NCI-H524 (cell line): ENCODE data around the gene ISG15.
"Not testable (repeated sequence)": the region's sequence is repeated elsewhere in the genome, so short reads cannot be mapped to it uniquely, and the experiment has no call there.

Experiments used
- DNase-seq, 2 experiments: peaks; one replicate each; lab custom pipeline; 2025; lab: John Stamatoyannopoulos, UW

Gene ISG15

GRCh38 chr1:1011396-1011949 lies 1.8 kb upstream of the ISG15 start:
- DNase-seq: no peak

GRCh38 chr1:1012736-1013104 lies 577 bp upstream of the ISG15 start:
- DNase-seq: not testable (repeated sequence)

GRCh38 chr1:1013922-1014648 lies 788 bp downstream of the ISG15 start:
- DNase-seq: no peak

GRCh38 chr1:1014799-1015681 lies 1.7 kb downstream of the ISG15 start:
- no peak for DNase-seq

DNA sequence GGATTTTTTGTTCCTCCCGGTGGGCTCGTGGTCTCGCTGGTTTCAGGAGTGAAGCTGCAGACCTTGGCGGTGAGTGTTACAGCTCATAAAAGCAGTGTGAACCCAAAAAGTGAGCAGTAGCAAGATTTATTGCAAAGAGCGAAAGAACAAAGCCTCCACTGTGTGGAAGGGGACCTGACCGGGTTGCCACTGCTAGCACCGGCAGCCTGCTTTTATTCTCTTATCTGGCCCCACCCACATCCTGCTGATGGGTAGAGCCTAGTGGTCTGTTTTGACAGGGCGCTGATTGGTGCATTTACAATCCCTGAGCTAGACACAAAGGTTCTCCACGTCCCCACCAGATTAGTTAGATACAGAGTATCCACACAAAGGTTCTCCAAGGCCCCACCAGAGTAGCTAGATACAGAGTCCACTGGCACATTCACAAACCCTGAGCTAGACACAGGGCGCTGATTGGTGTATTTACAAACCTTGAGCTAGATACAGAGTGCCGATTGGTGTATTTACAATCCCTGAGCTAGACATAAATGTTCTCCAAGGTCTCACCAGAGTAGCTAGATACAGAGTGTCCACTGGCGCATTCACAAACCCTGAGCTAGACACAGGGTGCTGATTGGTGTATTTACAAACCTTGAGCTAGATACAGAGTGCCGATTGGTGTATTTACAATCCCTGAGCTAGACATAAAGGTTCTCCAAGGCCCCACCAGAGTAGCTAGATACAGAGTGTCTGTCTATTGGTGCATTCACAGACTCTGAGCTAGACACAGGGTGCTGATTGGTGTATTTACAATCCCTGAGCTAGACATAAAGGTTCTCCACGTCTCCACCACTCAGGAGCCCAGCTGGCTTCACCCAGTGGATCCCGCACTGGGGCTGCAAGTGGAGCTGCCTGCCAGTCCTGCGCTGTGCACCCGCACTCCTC lies 4.4 kb downstream of the ISG15 start:
- DNase-seq: not testable (repeated sequence)

DNA sequence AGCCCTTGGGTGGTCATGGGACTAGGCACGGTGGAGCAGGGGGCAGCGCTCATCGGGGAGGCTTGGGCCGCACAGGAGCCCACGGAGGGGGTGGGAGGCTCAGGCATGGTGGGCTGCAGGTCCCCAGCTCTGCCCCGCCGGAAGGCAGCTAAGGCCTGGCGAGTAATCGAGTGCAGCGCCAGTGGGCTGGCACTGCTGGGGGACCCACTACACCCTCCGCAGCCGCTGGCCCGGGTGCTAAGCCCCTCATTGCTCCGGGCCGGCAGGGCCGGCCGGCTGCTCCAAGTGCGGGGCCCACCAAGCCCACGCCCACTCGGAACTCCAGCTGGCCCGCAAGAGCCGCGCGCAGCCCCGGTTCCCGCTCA lies 5.0 kb downstream of the ISG15 start:
- not testable (repeated sequence) for DNase-seq

GRCh38 chr1:1019122-1019999 lies 6.1 kb downstream of the ISG15 start:
- peak in 1 of 2 experiments; percentile 66 for DNase-seq

DNA sequence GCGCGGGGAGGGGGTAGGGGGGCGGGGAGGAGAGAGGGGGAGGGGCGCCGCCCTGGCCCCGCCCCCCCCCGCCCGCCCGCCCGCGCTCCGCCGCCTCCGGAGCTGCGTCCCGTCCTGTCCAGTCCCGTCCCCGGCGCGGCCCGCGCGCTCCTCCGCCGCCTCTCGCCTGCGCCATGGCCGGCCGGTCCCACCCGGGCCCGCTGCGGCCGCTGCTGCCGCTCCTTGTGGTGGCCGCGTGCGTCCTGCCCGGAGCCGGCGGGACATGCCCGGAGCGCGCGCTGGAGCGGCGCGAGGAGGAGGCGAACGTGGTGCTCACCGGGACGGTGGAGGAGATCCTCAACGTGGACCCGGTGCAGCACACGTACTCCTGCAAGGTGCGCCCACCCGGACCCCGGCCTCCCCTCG lies 6.7 kb downstream of the ISG15 start, which contains the start of gene AGRN:
Gene AGRN (plus strand): TSS at position 121 of the 405 bp plus-strand sequence. CDS start 53 bp downstream, at position 174.
- DNase-seq: no peak

- no peak for DNase-seq
Measured at GRCh38 chr1:1020415-1021009, 7.2 kb downstream of the ISG15 start.

GRCh38 chr1:1021010-1021919 lies 8.0 kb downstream of the ISG15 start:
- peak in 1 of 2 experiments; percentile 44 for DNase-seq

DNA sequence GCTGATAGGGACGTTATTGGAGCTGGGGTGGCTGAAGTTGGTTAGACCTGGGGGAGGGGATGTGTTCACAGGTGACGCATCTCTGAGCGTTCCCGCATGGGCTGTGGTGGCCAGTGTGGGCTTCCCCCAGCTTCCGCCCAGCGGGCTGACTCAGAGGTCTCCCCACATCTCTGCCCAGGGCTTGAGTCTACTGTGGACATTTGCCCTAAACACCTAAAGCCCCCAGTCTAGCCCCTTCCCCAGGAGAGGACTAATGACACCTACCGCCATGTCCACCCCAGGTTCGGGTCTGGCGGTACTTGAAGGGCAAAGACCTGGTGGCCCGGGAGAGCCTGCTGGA lies 8.6 kb downstream of the ISG15 start:
- no peak for DNase-seq

DNA sequence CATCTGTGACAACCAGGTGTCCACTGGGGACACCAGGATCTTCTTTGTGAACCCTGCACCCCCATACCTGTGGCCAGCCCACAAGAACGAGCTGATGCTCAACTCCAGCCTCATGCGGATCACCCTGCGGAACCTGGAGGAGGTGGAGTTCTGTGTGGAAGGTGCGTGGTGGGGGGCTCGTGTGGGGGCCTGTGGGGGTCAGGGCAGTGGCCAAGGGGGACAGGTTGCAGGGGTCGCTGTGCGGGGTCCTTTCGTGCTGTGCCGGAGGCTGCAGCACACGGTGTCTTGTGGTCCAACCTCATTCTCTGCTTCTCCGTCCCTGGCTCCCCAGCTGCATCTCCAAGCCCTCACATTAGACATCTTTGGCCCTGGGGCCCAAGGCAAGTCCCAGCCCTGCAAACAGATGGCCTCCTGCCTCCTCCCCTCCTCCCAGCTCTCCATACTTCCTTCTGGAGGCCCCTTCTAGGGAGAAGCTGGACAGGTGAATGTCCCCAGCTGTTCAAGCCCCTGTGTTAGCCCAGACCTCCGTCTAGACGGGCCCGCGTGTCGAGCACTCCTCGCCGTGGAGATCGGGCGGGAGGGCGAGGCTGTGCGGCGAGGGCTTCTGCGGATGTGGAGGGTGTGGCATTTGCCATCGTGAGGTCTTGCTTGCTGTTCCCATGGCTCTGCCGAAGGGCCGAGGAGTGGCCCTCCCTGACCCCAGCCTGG lies 9.2 kb downstream of the ISG15 start:
- peak in 1 of 2 experiments; percentile 62 for DNase-seq

- no peak for DNase-seq
Measured at GRCh38 chr1:1023700-1024099, 10.4 kb downstream of the ISG15 start.

- no peak for DNase-seq
Measured at GRCh38 chr1:1024149-1024770, 11.0 kb downstream of the ISG15 start.

- DNase-seq: no peak
Measured at GRCh38 chr1:1024771-1025699, 11.7 kb downstream of the ISG15 start.

- no peak for DNase-seq
Measured at GRCh38 chr1:1025730-1026129, 12.4 kb downstream of the ISG15 start.
